ENCODE measurements around the gene RAPGEF1. TPM values are rescaled to one million over a fixed set of nuclear protein-coding genes. Genes with fewer than 3 reads are reported as not detected.

The RAPGEF1 gene
- total RNA-seq, 1 experiment from 2014 or later, result 25.2 TPM

DNA sequence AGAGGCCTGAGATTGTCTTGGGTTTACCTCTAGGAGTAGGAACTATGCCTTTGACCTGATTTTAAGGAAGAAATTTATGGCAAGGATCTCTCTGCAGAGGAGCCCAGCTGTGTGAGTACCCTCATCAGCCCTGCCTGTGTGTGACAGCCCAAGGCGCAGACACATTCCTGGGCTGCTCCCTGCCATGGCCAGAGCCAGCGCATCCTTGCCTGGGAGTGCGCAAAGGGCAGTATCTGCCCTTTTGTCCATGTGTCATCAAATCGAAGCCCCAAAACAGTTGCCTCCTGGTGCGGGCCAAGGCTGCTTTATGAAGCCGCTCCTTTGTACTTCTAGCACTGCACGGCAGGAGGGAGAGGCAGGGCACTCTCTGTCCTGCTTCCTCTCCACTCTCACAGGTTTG is 142.6 kb downstream of the RAPGEF1 start:
- no peaks in the 10 kb centered on the region for H4K20me1 ChIP-seq (ENCODE audit: low read length)
- no peaks in the 10 kb centered on the region for H3K9me2 ChIP-seq (replicated peaks; ENCODE audit: low read length)
- ATAC-seq (no peak), DNase-seq (no peak)
- POLR2A ChIA-PET (ENCODE audit: unreplicated experiment), result no interaction called here
- no peaks in the 10 kb centered on the region for H3F3A ChIP-seq (ENCODE audit: low read length, unreplicated experiment)
- no peak overlapping the region for H3K9ac ChIP-seq (ENCODE audit: low read length)
- no peaks in the 10 kb centered on the region for H3K9me3 ChIP-seq (ENCODE audit: low read length)
- H3K4me2 ChIP-seq (ENCODE audit: low read length), result no peak overlapping the region
- H3K4me3 ChIP-seq (ENCODE audit: low read length), result no peak overlapping the region
- H2AFZ ChIP-seq (ENCODE audit: low read length), result no peak overlapping the region
- CTCF ChIA-PET, result no interaction called here
- no peaks in the 10 kb centered on the region for H3K4me1 ChIP-seq (ENCODE audit: insufficient read depth, low read length)
- no peak overlapping the region for H3K27ac ChIP-seq (ENCODE audit: low read length)
- H3K36me3 ChIP-seq (ENCODE audit: low read depth, low read length), result no peaks in the 10 kb centered on the region
- BruUV-seq (replicated peaks), result no TSS peak
- no peaks in the 10 kb centered on the region for H3K27me3 ChIP-seq (ENCODE audit: low read length)
- no peak for TF ChIP-seq EZH2 (IDR thresholded peaks at IDR 0.05; ENCODE audit: low read length, unreplicated experiment)
- no peak for TF ChIP-seq EZH2phosphoT487 (IDR thresholded peaks at IDR 0.05; ENCODE audit: borderline replicate concordance, low read length)
- TF ChIP-seq, protein P1, sequence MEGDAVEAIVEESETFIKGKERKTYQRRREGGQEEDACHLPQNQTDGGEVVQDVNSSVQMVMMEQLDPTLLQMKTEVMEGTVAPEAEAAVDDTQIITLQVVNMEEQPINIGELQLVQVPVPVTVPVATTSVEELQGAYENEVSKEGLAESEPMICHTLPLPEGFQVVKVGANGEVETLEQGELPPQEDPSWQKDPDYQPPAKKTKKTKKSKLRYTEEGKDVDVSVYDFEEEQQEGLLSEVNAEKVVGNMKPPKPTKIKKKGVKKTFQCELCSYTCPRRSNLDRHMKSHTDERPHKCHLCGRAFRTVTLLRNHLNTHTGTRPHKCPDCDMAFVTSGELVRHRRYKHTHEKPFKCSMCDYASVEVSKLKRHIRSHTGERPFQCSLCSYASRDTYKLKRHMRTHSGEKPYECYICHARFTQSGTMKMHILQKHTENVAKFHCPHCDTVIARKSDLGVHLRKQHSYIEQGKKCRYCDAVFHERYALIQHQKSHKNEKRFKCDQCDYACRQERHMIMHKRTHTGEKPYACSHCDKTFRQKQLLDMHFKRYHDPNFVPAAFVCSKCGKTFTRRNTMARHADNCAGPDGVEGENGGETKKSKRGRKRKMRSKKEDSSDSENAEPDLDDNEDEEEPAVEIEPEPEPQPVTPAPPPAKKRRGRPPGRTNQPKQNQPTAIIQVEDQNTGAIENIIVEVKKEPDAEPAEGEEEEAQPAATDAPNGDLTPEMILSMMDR (conservative IDR thresholded peaks at IDR 0.05; ENCODE audit: low read depth, low read length), result no peak
- H3K79me2 ChIP-seq (ENCODE audit: low read length), result no peaks in the 10 kb centered on the region
- intact Hi-C loops (cut with micrococcal nuclease), result no loop called here

DNA sequence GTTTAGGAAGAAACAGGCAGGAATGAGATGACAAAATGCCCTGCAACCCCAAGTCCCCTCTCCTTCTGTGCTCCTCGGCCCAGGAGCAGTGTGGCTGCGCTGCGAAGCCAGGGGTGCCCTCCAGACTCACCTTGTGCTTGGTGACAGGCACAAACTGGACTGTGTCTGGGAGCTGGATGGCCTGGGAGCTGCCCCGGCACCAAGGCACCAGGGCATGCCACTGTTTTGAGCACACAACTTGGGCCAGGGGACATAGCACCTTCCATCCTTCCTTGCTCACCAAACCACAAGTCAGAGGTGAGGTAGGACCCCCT is 143.5 kb downstream of the RAPGEF1 start:
- ChIA-PET CTCF (no interaction called here), POLR2A (ENCODE audit: unreplicated experiment) (no interaction called here)
- no peaks in the 10 kb centered on the region for H3K79me2 ChIP-seq (ENCODE audit: low read length)
- no peaks in the 10 kb centered on the region for H3K4me1 ChIP-seq (ENCODE audit: insufficient read depth, low read length)
- H3K9me3 ChIP-seq (ENCODE audit: low read length), result no peaks in the 10 kb centered on the region
- no peaks in the 10 kb centered on the region for H3K36me3 ChIP-seq (ENCODE audit: low read depth, low read length)
- ATAC-seq, result no peak
- H3K27me3 ChIP-seq (ENCODE audit: low read length), result no peaks in the 10 kb centered on the region
- no peaks in the 10 kb centered on the region for H4K20me1 ChIP-seq (ENCODE audit: low read length)
- H3K27ac ChIP-seq (ENCODE audit: low read length), result no peak overlapping the region
- no peak for DNase-seq
- no peak for TF ChIP-seq EZH2 (IDR thresholded peaks at IDR 0.05; ENCODE audit: low read length, unreplicated experiment)
- TF ChIP-seq, protein P1 (conservative IDR thresholded peaks at IDR 0.05; ENCODE audit: low read depth, low read length), result no peak
- no peak for TF ChIP-seq EZH2phosphoT487 (IDR thresholded peaks at IDR 0.05; ENCODE audit: borderline replicate concordance, low read length)
- no peak overlapping the region for H3K4me2 ChIP-seq (ENCODE audit: low read length)
- no peaks in the 10 kb centered on the region for H3F3A ChIP-seq (ENCODE audit: low read length, unreplicated experiment)
- BruUV-seq (replicated peaks), result no TSS peak
- intact Hi-C loops (cut with micrococcal nuclease), result no loop called here
- H3K4me3 ChIP-seq (ENCODE audit: low read length), result no peak overlapping the region
- no peak overlapping the region for H3K9ac ChIP-seq (ENCODE audit: low read length)
- no peaks in the 10 kb centered on the region for H3K9me2 ChIP-seq (replicated peaks; ENCODE audit: low read length)
- H2AFZ ChIP-seq (ENCODE audit: low read length), result no peak overlapping the region

DNA sequence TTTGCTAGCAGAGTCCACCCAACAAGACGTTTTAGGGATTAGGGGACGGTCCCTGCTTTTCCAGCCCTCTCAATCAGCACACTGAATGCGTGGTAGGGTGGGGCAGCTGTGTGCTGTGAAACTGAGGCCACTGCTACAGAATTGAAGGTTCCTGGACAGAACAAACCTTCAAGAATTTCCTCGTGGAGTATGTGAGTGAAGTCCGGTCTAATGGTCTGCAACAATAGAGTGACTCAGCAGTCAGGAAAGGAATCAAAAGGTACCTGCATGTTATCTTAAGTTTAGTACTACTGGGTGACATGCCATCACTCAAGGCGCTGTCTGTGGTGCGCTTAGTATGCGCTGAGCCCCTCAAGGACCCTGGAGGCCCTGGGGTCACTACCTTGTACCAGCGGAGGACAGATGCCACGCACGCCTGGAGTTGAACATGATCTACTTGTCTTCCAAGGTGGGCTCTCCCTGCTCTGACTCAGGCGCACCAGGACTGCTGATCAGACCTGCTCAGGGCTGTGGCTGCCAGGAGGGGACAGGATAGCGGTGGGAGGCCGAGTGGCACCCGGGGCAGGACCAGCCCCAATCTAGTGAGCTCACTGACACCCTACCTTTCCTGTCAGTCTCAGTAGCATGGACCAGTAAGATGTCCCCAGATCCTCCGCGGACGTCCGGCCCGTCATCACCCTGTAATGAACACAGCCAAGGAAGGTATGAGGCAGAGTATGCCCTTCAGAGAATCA is 144.0 kb downstream of the RAPGEF1 start:
- BruUV-seq (replicated peaks), result no TSS peak

More for the DNA sequence above, 144.0 kb downstream of the RAPGEF1 start:
- H3K9me2 ChIP-seq (replicated peaks; ENCODE audit: low read length), result no peaks in the 10 kb centered on the region
- no peak overlapping the region for H3K27ac ChIP-seq (ENCODE audit: low read length)
- intact Hi-C loops (cut with micrococcal nuclease), result no loop called here
- H4K20me1 ChIP-seq (ENCODE audit: low read length), result no peaks in the 10 kb centered on the region
- no peak for TF ChIP-seq EZH2 (IDR thresholded peaks at IDR 0.05; ENCODE audit: low read length, unreplicated experiment)
- TF ChIP-seq, protein P1 (conservative IDR thresholded peaks at IDR 0.05; ENCODE audit: low read depth, low read length), result no peak
- TF ChIP-seq EZH2phosphoT487 (IDR thresholded peaks at IDR 0.05; ENCODE audit: borderline replicate concordance, low read length), result no peak
- CTCF ChIA-PET, result no interaction called here
- H3K4me2 ChIP-seq (ENCODE audit: low read length), result no peak overlapping the region
- H3K9ac ChIP-seq (ENCODE audit: low read length), result no peak overlapping the region
- H3K79me2 ChIP-seq (ENCODE audit: low read length), result no peaks in the 10 kb centered on the region
- POLR2A ChIA-PET (ENCODE audit: unreplicated experiment), result no interaction called here
- H3K36me3 ChIP-seq (ENCODE audit: low read depth, low read length), result no peaks in the 10 kb centered on the region
- no peaks in the 10 kb centered on the region for H3K9me3 ChIP-seq (ENCODE audit: low read length)
- ATAC-seq, result no peak
- DNase-seq, result no peak
- no peaks in the 10 kb centered on the region for H3K27me3 ChIP-seq (ENCODE audit: low read length)
- no peak overlapping the region for H2AFZ ChIP-seq (ENCODE audit: low read length)
- H3K4me3 ChIP-seq (ENCODE audit: low read length), result no peak overlapping the region
- no peaks in the 10 kb centered on the region for H3K4me1 ChIP-seq (ENCODE audit: insufficient read depth, low read length)
- no peaks in the 10 kb centered on the region for H3F3A ChIP-seq (ENCODE audit: low read length, unreplicated experiment)

Data from PC-3 (cell line).